Astrocyte of the hippocampus (primary cell): ENCODE measurements around the gene TRHDE.
A peak's percentile ranks its signal among the peaks of the same experiment; 100 is the strongest.

Experiments used
- DNase-seq: peaks from one replicate; pipeline ENCODE4 v3.0.0; 2011; ENCODE audit warnings: low read depth, low spot score

Gene TRHDE

GRCh38 chr12:72313806-72314205 is 41.6 kb downstream of the TRHDE start:
- peak; percentile 17 for DNase-seq

- no peak for DNase-seq
These were observed 43.7 kb downstream of the TRHDE start for GRCh38 chr12:72315858-72316257.

GRCh38 chr12:72318341-72318740 is 46.2 kb downstream of the TRHDE start:
- no peak for DNase-seq

GRCh38 chr12:72323881-72324280 is 51.7 kb downstream of the TRHDE start:
- DNase-seq, result no peak

GRCh38 chr12:72330301-72330700 is 58.1 kb downstream of the TRHDE start:
- peak; percentile 48 for DNase-seq

GRCh38 chr12:72330784-72331183 is 58.6 kb downstream of the TRHDE start:
- DNase-seq, result no peak

GRCh38 chr12:72337382-72337781 is 65.2 kb downstream of the TRHDE start:
- no peak for DNase-seq

GRCh38 chr12:72337946-72338345 is 65.8 kb downstream of the TRHDE start:
- DNase-seq, result no peak

- DNase-seq, result no peak
These were observed 66.3 kb downstream of the TRHDE start for GRCh38 chr12:72338437-72338836.

- DNase-seq, result peak; percentile 86
These were observed 74.3 kb downstream of the TRHDE start for GRCh38 chr12:72346363-72346944.

GRCh38 chr12:72349491-72349890 is 77.3 kb downstream of the TRHDE start:
- no peak for DNase-seq

GRCh38 chr12:72359416-72359815 is 87.2 kb downstream of the TRHDE start:
- no peak for DNase-seq

GRCh38 chr12:72365151-72365550 is 93.0 kb downstream of the TRHDE start:
- DNase-seq, result no peak

GRCh38 chr12:72366255-72366654 is 94.1 kb downstream of the TRHDE start:
- DNase-seq, result no peak

GRCh38 chr12:72368298-72368697 is 96.1 kb downstream of the TRHDE start:
- DNase-seq, result no peak

GRCh38 chr12:72368719-72369422 is 96.7 kb downstream of the TRHDE start:
- no peak for DNase-seq

- DNase-seq, result no peak
These were observed 97.3 kb downstream of the TRHDE start for GRCh38 chr12:72369423-72369959.

- no peak for DNase-seq
These were observed 108.3 kb downstream of the TRHDE start for GRCh38 chr12:72380441-72380840.

GRCh38 chr12:72388322-72388721 is 116.2 kb downstream of the TRHDE start:
- DNase-seq, result no peak

GRCh38 chr12:72390146-72390545 is 118.0 kb downstream of the TRHDE start:
- no peak for DNase-seq

- DNase-seq, result no peak
These were observed 133.9 kb downstream of the TRHDE start for GRCh38 chr12:72406111-72406510.

- DNase-seq, result no peak
These were observed 160.0 kb downstream of the TRHDE start for GRCh38 chr12:72432037-72432604.

- no peak for DNase-seq
These were observed 161.1 kb downstream of the TRHDE start for GRCh38 chr12:72433298-72433697.
